NCI-H1048 (cell line): ENCODE data around the gene QRSL1.
"Not testable (repeated sequence)": the region's sequence is repeated elsewhere in the genome, so short reads cannot be mapped to it uniquely, and the experiment has no call there.

ENCODE experiments used
- DNase-seq: peaks from one replicate; lab custom pipeline; 2025; lab: John Stamatoyannopoulos, UW

Gene QRSL1

GRCh38 chr6:106626485-106626884, 2.9 kb upstream of the QRSL1 start:
- DNase-seq = no peak

- DNase-seq = not testable (repeated sequence)
Observed at GRCh38 chr6:106627760-106628159, 1.6 kb upstream of the QRSL1 start.

GRCh38 chr6:106628658-106629102, 698 bp upstream of the QRSL1 start:
- no peak for DNase-seq

- DNase-seq = no peak
Observed at GRCh38 chr6:106629859-106630163, 433 bp downstream of the QRSL1 start.

- no peak for DNase-seq
Observed at GRCh38 chr6:106630366-106630765, 988 bp downstream of the QRSL1 start.

- DNase-seq = no peak
Observed at GRCh38 chr6:106631346-106631745, 2.0 kb downstream of the QRSL1 start.

GRCh38 chr6:106634565-106634964, 5.2 kb downstream of the QRSL1 start:
- DNase-seq = no peak

GRCh38 chr6:106637051-106637716, 7.8 kb downstream of the QRSL1 start:
- DNase-seq = no peak

- no peak for DNase-seq
Observed at GRCh38 chr6:106637717-106638341, 8.5 kb downstream of the QRSL1 start.

GRCh38 chr6:106639812-106640211, 10.4 kb downstream of the QRSL1 start:
- DNase-seq = no peak

GRCh38 chr6:106642476-106642875, 13.1 kb downstream of the QRSL1 start:
- DNase-seq = no peak

GRCh38 chr6:106643061-106643460, 13.7 kb downstream of the QRSL1 start:
- DNase-seq = no peak

GRCh38 chr6:106648651-106649308, 19.4 kb downstream of the QRSL1 start:
- no peak for DNase-seq

- DNase-seq = no peak
Observed at GRCh38 chr6:106658469-106658868, 29.1 kb downstream of the QRSL1 start.

- DNase-seq = no peak
Observed at GRCh38 chr6:106659859-106660258, 30.5 kb downstream of the QRSL1 start.

- no peak for DNase-seq
Observed at GRCh38 chr6:106662458-106662857, 33.1 kb downstream of the QRSL1 start.

GRCh38 chr6:106666282-106667021, 37.1 kb downstream of the QRSL1 start:
- DNase-seq = no peak

GRCh38 chr6:106667022-106667402, 37.6 kb downstream of the QRSL1 start:
- DNase-seq = no peak

GRCh38 chr6:106670236-106670635, 40.9 kb downstream of the QRSL1 start:
- no peak for DNase-seq

GRCh38 chr6:106671651-106672050, 42.3 kb downstream of the QRSL1 start:
- no peak for DNase-seq

GRCh38 chr6:106674541-106675229, 45.3 kb downstream of the QRSL1 start:
- no peak for DNase-seq

- DNase-seq = no peak
Observed at GRCh38 chr6:106677282-106677681, 47.9 kb downstream of the QRSL1 start.
